Fibroblast of the aortic adventitia (primary cell): Measurements from ENCODE around the gene PRR18. TPM values are rescaled to one million over a fixed set of nuclear protein-coding genes. Genes with fewer than 3 reads are reported as not detected.

Source experiments
- DNase-seq: peaks from one replicate; pipeline ENCODE4 v3.0.0-alpha.2; 2010; ENCODE audit warnings: low read depth
- H3K4me3 ChIP-seq: 2 replicates; pipeline ENCODE4 v1.5.1; 2011; ENCODE audit warnings: low read depth, mild to moderate bottlenecking, control low read depth, low read length, moderate library complexity
- CTCF ChIP-seq: IDR thresholded peaks from 2 replicates; pipeline ENCODE4 v1.5.1; 2011; ENCODE audit warnings: mild to moderate bottlenecking, low read length, control low read depth, inconsistent platforms; ENCODE audit not compliant: insufficient read depth
- total RNA-seq: library from RNA; depleted of rRNA; stranded (reverse); fragments of >200 nt; gene quantifications from 2 replicates; pipeline ENCODE4 v1.2.3, GENCODE V29; 2012; ENCODE audit warnings: low replicate concordance

The PRR18 gene
- total RNA-seq, 1 donor = not detected

- DNase-seq = no peak
- TF ChIP-seq CTCF = no peak
Observed at GRCh38 chr6:166293731-166294584, 14.2 kb downstream of the PRR18 start.

GRCh38 chr6:166289207-166290060 is 18.8 kb downstream of the PRR18 start:
- no peak for TF ChIP-seq CTCF
- no peak for DNase-seq
- no peak overlapping the region for H3K4me3 ChIP-seq

More at GRCh38 chr6:166293731-166294584, 14.2 kb downstream of the PRR18 start:
- H3K4me3 ChIP-seq = no peak overlapping the region

- no peak for TF ChIP-seq CTCF
- DNase-seq = no peak
- no peak overlapping the region for H3K4me3 ChIP-seq
Observed at GRCh38 chr6:166286839-166287271, 21.3 kb downstream of the PRR18 start.

GRCh38 chr6:166285233-166285632 is 23.0 kb downstream of the PRR18 start:
- H3K4me3 ChIP-seq = no peak overlapping the region
- no peak for DNase-seq
- TF ChIP-seq CTCF = no peak

- H3K4me3 ChIP-seq = no peak overlapping the region
- TF ChIP-seq CTCF = no peak
- DNase-seq = no peak
Observed at GRCh38 chr6:166284640-166285039, 23.6 kb downstream of the PRR18 start.

GRCh38 chr6:166282394-166283032 is 25.7 kb downstream of the PRR18 start:
- TF ChIP-seq CTCF = no peak
- peak; percentile 31 for DNase-seq
- no peak overlapping the region for H3K4me3 ChIP-seq
